HG03097 (cell line): Measurements from ENCODE around the gene RPTOR.

Experiments
- ATAC-seq: cut with Tn5 transposase; IDR thresholded peaks from one replicate; pipeline ENCODE4 v1.9.1; 2021; ENCODE audit not compliant: unreplicated experiment, low FRiP score

Gene RPTOR

DNA sequence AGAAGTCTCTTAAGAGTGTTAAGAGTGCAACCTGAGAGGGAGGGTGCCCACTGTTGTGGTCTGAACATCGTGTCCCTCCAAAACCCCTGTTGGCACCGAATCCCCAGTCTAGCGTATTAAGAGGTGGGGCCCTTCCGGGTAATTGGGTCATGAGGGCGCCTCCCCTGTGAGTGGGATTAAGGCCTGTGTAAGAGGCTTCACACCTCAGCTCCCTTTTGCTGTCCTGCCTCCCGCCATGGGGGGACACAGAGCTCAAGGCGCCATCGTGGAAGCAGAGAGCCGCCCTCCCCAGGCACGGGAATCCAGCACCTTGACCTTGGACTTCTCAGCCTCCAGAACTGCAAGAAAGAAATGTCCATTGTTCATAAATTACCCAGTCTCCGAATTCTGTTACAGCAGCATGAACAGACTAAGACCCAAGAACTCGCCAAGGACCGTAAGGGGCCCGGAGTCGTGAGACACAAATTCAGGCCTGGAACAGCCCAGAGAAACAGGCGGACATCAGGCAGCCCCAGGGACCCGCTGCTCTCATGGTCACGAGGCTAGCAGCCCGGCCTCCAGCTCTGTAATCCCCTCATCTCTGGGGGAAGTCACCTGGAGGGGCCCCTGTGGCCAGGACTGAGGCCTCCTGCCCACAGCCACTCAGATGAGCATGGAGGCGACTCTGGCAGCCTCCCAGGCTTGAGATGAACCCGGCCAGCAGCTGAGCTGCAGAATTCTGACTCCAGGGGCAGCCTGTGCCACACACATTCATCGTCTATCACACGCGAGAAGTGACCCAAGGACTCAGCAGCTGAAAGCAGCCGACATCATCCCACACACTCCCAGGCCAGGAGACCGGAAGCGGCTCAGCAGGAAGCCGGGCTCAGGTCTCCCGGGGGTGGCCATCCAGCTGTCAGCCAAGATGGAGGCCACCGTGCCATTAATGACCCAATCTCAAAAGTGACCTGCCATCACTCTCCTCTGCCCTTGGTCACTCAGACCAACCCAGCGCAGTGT, 434.2 kb downstream of the RPTOR start:
- no peak for ATAC-seq

DNA sequence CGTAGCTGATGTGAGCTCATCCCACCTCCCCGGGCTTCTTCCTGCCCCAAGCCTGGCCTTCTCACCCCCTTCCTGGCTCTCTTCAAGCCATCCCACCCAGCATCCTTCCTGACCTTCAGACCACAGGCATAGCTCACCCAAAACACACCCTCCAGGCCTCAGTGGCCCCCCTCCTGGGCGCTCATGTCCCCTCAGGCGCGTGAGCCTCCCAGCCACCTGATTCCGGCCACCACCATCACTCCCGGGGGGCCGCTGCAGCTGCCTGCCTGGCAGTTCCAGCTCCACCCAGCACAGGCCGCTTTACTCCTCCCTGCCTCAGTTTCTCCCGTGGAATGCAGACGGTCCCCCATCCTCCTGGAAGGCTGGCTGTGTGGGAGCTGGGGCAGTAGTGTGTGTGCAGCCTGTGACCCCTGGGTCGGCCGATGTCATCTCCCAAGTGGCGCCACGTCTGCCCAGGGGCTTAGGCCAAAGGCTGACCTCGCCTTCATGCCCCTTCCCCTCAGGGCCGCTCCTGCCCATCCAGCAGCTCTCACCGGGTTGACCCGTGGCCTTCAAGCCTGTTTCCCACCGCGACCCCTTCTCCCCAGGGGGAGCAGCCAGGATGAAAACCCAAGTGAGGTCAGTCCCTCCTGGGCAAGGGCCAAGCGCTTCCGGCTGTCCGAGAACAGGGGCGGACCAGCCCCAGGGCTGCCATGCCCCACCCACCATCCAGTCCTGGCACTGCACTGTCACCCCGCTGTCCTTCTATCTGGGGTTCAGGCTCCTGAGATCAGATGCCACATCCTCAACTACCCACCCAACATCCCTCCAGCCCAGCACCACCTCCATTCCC, 435.1 kb downstream of the RPTOR start:
- ATAC-seq: no peak

GRCh38 chr17:80980397-80981061, 435.9 kb downstream of the RPTOR start:
- ATAC-seq: no peak

GRCh38 chr17:80981062-80981902, 436.6 kb downstream of the RPTOR start:
- ATAC-seq: no peak

- ATAC-seq: no peak
Observed at GRCh38 chr17:80981929-80982425, 437.3 kb downstream of the RPTOR start.

DNA sequence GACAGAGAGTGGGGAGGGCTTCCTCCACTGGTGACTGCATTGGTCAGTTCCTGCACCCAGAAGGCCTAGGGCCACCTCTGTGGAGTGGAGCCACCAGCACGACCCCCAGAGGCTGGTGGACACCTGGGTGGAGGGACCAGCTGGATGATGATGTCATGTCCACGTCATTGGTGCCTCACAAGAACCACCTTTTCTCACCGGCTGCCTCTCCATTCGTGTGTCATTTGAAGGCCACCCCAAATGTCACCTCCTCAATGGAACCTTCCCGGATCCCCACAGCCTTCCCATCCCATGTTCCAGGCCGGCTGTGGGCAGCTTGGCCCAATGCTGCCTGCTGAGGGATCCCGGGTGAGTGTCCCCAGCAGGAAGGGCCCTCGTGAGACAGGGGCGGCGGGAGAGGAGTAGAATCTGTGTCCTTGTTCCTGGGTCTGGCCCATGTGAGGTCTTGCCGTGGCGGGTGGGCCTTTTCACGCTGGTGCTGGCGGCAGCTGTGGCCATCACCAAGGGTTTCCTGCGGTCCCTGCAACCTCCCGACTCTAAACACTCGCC, 437.9 kb downstream of the RPTOR start:
- ATAC-seq: no peak

DNA sequence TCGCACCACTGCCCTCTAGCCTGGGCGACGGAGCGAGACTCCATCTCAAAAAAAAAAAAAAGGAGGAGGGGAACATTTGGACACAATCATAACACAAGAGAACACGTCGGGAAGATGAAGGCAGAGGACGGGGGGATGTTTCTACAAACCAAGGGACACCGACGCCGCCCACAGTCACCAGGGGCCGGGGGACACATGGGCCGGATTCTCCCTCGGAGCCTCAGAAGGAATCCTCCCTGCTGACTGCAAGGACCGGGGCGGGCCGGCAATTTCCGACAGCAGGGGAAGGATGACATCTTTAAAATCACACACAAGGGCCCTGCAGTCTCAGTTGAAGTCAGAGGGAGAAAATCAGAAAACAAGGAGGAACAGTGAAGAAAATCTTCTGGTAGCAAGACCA, 438.9 kb downstream of the RPTOR start:
- no peak for ATAC-seq

- ATAC-seq: no peak
Observed at GRCh38 chr17:80984749-80985148, 440.1 kb downstream of the RPTOR start.

DNA sequence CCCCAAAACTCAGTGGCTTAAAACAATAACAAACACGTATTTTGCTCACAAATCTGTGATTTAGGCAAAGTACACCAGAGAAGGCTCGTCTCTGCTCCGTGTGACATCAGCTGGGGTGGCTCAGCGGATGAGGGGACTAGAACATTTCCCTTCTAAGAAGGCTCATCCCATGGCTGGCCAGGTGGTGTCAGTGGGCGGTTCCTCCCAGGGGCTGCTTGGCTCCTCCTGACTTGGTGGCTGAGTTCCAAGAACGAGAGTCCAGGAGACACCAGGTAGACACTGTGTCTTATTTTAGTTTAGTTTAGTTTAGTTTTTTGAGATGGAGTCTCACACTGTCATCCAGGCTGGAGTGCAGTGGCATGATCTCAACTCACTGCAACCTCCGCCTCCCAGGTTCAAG, 441.4 kb downstream of the RPTOR start:
- ATAC-seq: no peak

- no peak for ATAC-seq
Observed at GRCh38 chr17:80986816-80987475, 442.3 kb downstream of the RPTOR start.

DNA sequence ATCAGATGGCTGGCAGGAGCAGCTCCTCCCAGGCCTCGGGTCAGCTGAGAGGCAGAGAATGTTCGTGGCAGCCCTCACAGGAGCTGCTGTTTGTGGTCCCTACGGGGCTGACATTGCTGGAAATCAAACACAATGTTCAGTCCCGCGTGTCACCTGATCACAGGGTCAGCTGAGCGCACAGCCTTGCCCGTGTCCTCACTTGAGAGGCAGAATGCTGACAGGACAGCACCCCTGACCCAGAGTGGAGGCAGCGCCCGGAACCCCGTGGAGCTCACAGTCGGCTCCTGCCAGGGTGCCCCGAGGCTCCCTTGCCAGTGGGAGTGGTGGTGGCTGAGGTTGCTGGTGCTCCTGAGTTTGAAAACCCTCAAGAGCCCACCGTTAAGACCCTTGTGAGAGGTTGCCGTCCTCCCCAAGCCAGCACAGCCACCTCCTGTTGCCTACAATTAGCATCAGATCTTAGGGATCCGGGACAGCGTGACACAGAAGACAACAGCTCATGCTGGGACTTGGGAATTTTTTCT, 443.4 kb downstream of the RPTOR start:
- ATAC-seq: no peak

DNA sequence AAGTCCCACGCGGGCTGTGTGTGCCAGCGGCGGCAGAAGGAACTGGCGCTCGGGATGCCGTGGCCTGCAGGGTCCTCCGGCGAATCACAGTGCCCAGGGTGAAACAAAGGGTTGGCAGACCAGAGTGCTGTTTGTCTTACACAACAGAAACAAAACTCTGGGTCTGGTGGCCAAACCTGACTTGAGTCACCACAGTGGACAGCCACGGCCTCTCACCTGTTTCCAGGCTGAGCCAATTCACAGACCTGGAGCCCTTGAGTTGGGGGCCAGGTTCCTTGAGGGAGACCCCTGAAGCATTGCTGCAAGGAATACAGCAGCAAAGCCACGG, 444.9 kb downstream of the RPTOR start:
- ATAC-seq: no peak

DNA sequence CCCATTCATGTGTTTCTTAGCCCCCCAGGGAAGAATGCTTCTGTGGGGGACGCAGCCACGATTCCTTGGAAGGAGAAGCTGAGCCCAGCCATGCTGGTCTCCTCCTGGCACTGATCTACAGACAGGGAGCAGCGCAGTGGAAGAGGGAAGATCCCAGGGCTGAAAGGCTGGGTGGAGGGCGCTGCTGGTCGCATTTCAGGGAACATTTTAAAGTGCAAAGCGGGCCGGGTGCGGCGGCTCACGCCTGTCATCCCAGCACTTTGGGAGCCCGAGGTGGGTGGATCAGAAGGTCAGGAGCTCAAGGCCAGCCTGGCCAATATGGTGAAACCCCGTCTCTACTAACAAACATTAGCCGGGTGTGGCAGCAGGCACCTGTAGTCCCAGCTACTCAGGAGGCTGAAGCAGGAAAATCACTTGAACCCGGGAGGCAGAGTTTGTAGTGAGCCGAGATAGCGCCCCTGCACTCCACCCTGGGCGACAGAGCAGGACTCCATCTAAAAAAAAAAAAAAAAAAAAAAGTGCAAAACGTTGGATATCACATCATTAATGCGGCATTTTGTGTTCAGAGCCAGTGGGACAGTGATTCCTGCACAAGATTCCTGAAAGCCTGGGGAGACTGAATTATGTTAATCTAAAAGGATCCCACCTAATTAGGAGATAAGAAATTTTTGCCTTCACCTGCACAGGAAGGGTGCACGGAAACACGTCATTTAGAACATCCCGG, 446.4 kb downstream of the RPTOR start:
- no peak for ATAC-seq

GRCh38 chr17:80991645-80992076, 447.0 kb downstream of the RPTOR start, which contains the start of gene CHMP6:
Gene CHMP6 (plus strand): TSS chr17:80991841. CDS start chr17:80991919, 78 bp downstream.
- ATAC-seq: no peak

GRCh38 chr17:80992077-80992947, 447.7 kb downstream of the RPTOR start:
- ATAC-seq: no peak

DNA sequence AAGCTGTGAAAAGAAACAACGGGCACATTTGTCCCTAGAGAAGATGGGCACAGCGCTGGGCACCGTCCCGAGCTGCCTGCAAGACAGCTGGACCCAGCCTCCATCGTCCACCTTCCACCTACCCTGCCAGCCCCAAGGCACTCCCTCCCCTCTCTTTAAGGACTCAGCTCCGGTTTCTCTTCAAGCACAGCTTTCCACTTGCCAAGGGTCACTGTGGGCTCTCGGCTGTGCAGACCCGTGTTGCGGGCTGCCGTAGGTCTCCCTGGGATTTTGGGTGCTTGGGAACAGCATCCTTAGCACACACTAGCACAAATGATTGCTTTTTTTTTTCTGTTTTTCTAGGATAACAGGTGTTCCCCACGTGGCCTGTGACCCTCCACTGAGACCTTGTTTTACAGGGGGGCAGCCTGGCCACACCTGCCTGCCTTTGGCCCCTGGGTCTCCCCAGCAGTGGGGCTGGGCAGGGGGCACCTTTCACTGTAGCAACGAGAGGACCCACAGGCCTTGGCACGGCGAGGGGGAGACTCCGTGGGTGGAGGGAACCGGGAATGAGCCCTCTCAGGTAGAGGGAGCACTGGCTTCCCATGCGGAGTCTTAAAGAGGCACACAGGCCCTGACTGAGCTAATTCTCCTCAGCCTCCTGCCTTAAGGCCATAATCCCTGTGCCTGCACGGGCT, 448.4 kb downstream of the RPTOR start:
- no peak for ATAC-seq

GRCh38 chr17:80995131-80995530, 450.5 kb downstream of the RPTOR start:
- ATAC-seq: no peak
